ENCODE measurements around the gene HIVEP3.

Gene HIVEP3

GRCh38 chr1:41901551-41901950 is 17.2 kb downstream of the HIVEP3 start:
- Histone ChIP-seq H3K4me2 (ENCODE audit: insufficient read depth, low read length) (0 out of 2 replicates have a peak overlapping the region, but pooled peaks have one; percentile 20), H3K4me3 (ENCODE audit: low read depth in 1 of 2, low read length in 2 of 2) (no peak overlapping the region), H2AFZ (ENCODE audit: low read depth, low read length) (no peak overlapping the region), H4K20me1 (ENCODE audit: insufficient read depth, low read length) (peaks cover 37% of the 10 kb centered on the region), H3K27ac (ENCODE audit: low read length) (peak overlapping the region; percentile 72), H3K9me3 (ENCODE audit: insufficient read depth, low read length, severe bottlenecking) (no peaks in the 10 kb centered on the region), H3K36me3 (ENCODE audit: insufficient read depth, low read length) (peaks cover 34% of the 10 kb centered on the region), H3K9ac (ENCODE audit: low read depth, low read length) (peak overlapping the region; percentile 21; the same call in 1 of the 2 replicates), H3K4me1 (ENCODE audit: insufficient read depth, low read length) (peaks cover 100% of the 10 kb centered on the region), H3K79me2 (ENCODE audit: insufficient read depth, low read length) (peaks cover 99% of the 10 kb centered on the region), H3K27me3 (ENCODE audit: insufficient read depth, low read length, poor library complexity) (no peaks in the 10 kb centered on the region)
- ATAC-seq (ENCODE audit: insufficient read depth, low read depth): no peak
- TF ChIP-seq CTCF (IDR thresholded peaks at IDR 0.05; ENCODE audit: borderline replicate concordance, extremely low read depth, low read length, poor library complexity, severe bottlenecking) (no peak), EZH2 (IDR thresholded peaks at IDR 0.05; ENCODE audit: borderline replicate concordance, low read depth, low read length, severe bottlenecking) (no peak)
- no peak for DNase-seq

GRCh38 chr1:41900603-41901444 is 17.9 kb downstream of the HIVEP3 start:
- peak overlapping the region; percentile 72 for H3K27ac ChIP-seq (ENCODE audit: low read length)
- no peaks in the 10 kb centered on the region for H3K27me3 ChIP-seq (ENCODE audit: insufficient read depth, low read length, poor library complexity)
- H3K4me3 ChIP-seq (ENCODE audit: low read depth in 1 of 2, low read length in 2 of 2): no peak overlapping the region
- H3K79me2 ChIP-seq (ENCODE audit: insufficient read depth, low read length): peaks cover 99% of the 10 kb centered on the region
- H3K36me3 ChIP-seq (ENCODE audit: insufficient read depth, low read length): peaks cover 34% of the 10 kb centered on the region
- peak; percentile 4 for DNase-seq
- ATAC-seq (ENCODE audit: insufficient read depth, low read depth): no peak
- peak overlapping the region; percentile 21 for H3K9ac ChIP-seq (ENCODE audit: low read depth, low read length)
- peaks cover 100% of the 10 kb centered on the region for H3K4me1 ChIP-seq (ENCODE audit: insufficient read depth, low read length)
- TF ChIP-seq CTCF (IDR thresholded peaks at IDR 0.05; ENCODE audit: borderline replicate concordance, extremely low read depth, low read length, poor library complexity, severe bottlenecking) (no peak), EZH2 (IDR thresholded peaks at IDR 0.05; ENCODE audit: borderline replicate concordance, low read depth, low read length, severe bottlenecking) (no peak)
- no peaks in the 10 kb centered on the region for H3K9me3 ChIP-seq (ENCODE audit: insufficient read depth, low read length, severe bottlenecking)
- H4K20me1 ChIP-seq (ENCODE audit: insufficient read depth, low read length): peaks cover 33% of the 10 kb centered on the region
- H2AFZ ChIP-seq (ENCODE audit: low read depth, low read length): no peak overlapping the region
- H3K4me2 ChIP-seq (ENCODE audit: insufficient read depth, low read length): peak overlapping the region; percentile 20

GRCh38 chr1:41898191-41898713 is 20.5 kb downstream of the HIVEP3 start:
- peaks cover 98% of the 10 kb centered on the region for H3K79me2 ChIP-seq (ENCODE audit: insufficient read depth, low read length)
- peaks cover 98% of the 10 kb centered on the region for H3K4me1 ChIP-seq (ENCODE audit: insufficient read depth, low read length)
- H3K4me2 ChIP-seq (ENCODE audit: insufficient read depth, low read length): peak overlapping the region; percentile 78

More at GRCh38 chr1:41898191-41898713, 20.5 kb downstream of the HIVEP3 start:
- Histone ChIP-seq H3K27ac (ENCODE audit: low read length) (peak overlapping the region; percentile 93), H3K27me3 (ENCODE audit: insufficient read depth, low read length, poor library complexity) (no peaks in the 10 kb centered on the region), H4K20me1 (ENCODE audit: insufficient read depth, low read length) (peaks cover 14% of the 10 kb centered on the region), H2AFZ (ENCODE audit: low read depth, low read length) (peak overlapping the region; percentile 42; the same call in 1 of the 2 replicates), H3K36me3 (ENCODE audit: insufficient read depth, low read length) (peaks cover 30% of the 10 kb centered on the region), H3K9me3 (ENCODE audit: insufficient read depth, low read length, severe bottlenecking) (no peaks in the 10 kb centered on the region), H3K9ac (ENCODE audit: low read depth, low read length) (peak overlapping the region; percentile 50), H3K4me3 (ENCODE audit: low read depth in 1 of 2, low read length in 2 of 2) (peak overlapping the region in 1 of 2 experiments; percentile 52; a peak in 2 of 4 replicates)
- TF ChIP-seq EZH2 (IDR thresholded peaks at IDR 0.05; ENCODE audit: borderline replicate concordance, low read depth, low read length, severe bottlenecking) (no peak), CTCF (IDR thresholded peaks at IDR 0.05; ENCODE audit: borderline replicate concordance, extremely low read depth, low read length, poor library complexity, severe bottlenecking) (peak; percentile 6)
- DNase-seq: peak; percentile 93
- peak; percentile 84 for ATAC-seq (ENCODE audit: insufficient read depth, low read depth)

All from DND-41 (cell line).